IPS-15b (cell line): ENCODE data around the gene NEGR1.

ENCODE experiments used
- H3K27me3 ChIP-seq: one replicate; pipeline ENCODE4 v1.6.1; 2013; ENCODE audit warnings: low read length; ENCODE audit not compliant: control insufficient read depth, insufficient read depth
- H3K36me3 ChIP-seq: one replicate; pipeline ENCODE4 v1.6.1; 2013; ENCODE audit warnings: low read length; ENCODE audit not compliant: control insufficient read depth, insufficient read depth
- H3K4me1 ChIP-seq: one replicate; pipeline ENCODE4 v1.6.1; 2013; ENCODE audit warnings: mild to moderate bottlenecking, low read length; ENCODE audit not compliant: control insufficient read depth, insufficient read depth
- H3K4me3 ChIP-seq: one replicate; pipeline ENCODE4 v1.5.1; 2013; ENCODE audit warnings: low read depth, low read length
- H3K9ac ChIP-seq: one replicate; pipeline ENCODE4 v1.6.1; 2013; ENCODE audit warnings: low read depth, mild to moderate bottlenecking, low read length
- H3K9me3 ChIP-seq: one replicate; pipeline ENCODE4 v1.6.1; 2013; ENCODE audit warnings: mild to moderate bottlenecking, low read length; ENCODE audit not compliant: control insufficient read depth, insufficient read depth

The NEGR1 gene

DNA sequence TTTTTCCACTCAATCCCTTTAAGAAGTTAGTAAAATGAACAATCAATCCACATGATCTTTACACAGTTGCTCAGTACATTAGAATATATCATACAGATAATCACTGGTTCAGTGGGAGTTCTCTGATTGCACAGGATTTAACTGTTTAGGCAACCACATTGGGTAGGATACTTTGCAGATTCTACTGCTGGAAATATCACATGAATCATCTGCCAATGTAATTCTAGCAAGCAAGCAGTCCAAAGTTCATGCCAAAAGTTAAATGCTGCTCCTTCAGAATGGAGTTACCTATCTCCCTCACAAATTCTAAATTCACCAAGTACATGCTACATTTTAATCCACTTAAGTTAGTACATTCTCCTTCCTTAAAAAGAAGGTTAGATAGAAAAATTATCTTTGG is 52.4 kb downstream of the NEGR1 start:
- Histone ChIP-seq H3K36me3 (no peaks in the 10 kb centered on the region), H3K9me3 (no peaks in the 10 kb centered on the region), H3K9ac (no peak overlapping the region), H3K4me1 (no peaks in the 10 kb centered on the region), H3K4me3 (no peak overlapping the region), H3K27me3 (no peaks in the 10 kb centered on the region)

- Histone ChIP-seq H3K9ac (no peak overlapping the region), H3K4me1 (no peaks in the 10 kb centered on the region), H3K36me3 (no peaks in the 10 kb centered on the region), H3K4me3 (no peak overlapping the region), H3K9me3 (no peaks in the 10 kb centered on the region), H3K27me3 (no peaks in the 10 kb centered on the region)
Observed at GRCh38 chr1:72227667-72228066, 54.7 kb downstream of the NEGR1 start.

DNA sequence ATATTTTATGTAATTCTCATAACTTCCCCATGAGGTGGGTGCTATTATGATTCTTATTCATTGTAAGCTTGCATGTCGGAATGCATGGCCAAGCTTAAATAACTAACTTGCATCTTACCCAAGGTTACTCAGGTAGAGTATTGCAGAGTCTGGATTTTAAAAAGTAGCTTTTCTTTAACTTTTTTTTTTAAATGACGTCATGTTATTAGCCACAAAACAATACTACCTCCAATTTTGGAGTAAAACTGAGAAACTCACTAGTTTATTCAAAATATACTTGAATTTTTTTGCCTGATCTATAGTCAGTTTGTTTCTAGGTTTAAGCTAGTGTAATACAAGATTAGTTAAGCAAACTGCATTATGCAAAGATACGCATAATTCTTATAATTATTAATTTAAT is 57.8 kb downstream of the NEGR1 start:
- Histone ChIP-seq H3K4me1 (no peaks in the 10 kb centered on the region), H3K27me3 (no peaks in the 10 kb centered on the region), H3K9ac (no peak overlapping the region), H3K9me3 (no peaks in the 10 kb centered on the region), H3K4me3 (no peak overlapping the region), H3K36me3 (no peaks in the 10 kb centered on the region)

- no peak overlapping the region for H3K9ac ChIP-seq
- H3K9me3 ChIP-seq: no peaks in the 10 kb centered on the region
- no peak overlapping the region for H3K4me3 ChIP-seq
- no peaks in the 10 kb centered on the region for H3K27me3 ChIP-seq
- no peaks in the 10 kb centered on the region for H3K36me3 ChIP-seq
- H3K4me1 ChIP-seq: no peaks in the 10 kb centered on the region
Observed at GRCh38 chr1:72221811-72222210, 60.5 kb downstream of the NEGR1 start.

DNA sequence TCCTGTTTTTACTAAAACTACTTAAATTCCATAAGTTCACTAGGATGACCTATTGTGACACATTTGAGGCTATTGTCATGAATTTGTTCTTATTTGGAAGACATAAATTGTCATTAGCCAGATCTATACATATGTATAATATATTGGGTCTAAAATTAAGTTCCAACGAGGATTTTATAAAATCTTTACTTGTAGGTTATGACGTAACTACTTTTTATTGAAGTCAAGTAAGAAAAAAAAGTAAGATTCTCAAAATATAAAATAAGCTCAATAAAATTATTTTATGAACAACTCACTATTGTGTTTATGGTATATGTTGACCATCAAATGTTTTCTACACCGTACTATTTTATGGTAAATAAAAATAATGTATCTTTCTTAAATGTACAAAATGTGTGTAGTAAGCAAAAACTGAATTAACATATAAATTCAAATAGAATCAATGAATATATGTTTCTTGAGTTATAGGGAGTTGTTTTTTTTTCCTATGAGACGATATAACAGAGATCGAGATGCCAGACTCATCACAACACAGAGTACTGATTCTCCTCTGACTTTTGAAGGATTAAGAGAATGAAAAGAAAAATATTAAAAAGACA is 64.1 kb downstream of the NEGR1 start:
- Histone ChIP-seq H3K27me3 (no peaks in the 10 kb centered on the region), H3K4me3 (no peak overlapping the region), H3K36me3 (no peaks in the 10 kb centered on the region), H3K9ac (no peak overlapping the region), H3K4me1 (no peaks in the 10 kb centered on the region), H3K9me3 (no peaks in the 10 kb centered on the region)

GRCh38 chr1:72207059-72207458 is 75.3 kb downstream of the NEGR1 start:
- Histone ChIP-seq H3K9ac (no peak overlapping the region), H3K36me3 (no peaks in the 10 kb centered on the region), H3K4me3 (no peak overlapping the region), H3K4me1 (no peaks in the 10 kb centered on the region), H3K9me3 (no peaks in the 10 kb centered on the region), H3K27me3 (no peaks in the 10 kb centered on the region)

GRCh38 chr1:72202761-72203160 is 79.6 kb downstream of the NEGR1 start:
- Histone ChIP-seq H3K4me3 (no peak overlapping the region), H3K36me3 (no peaks in the 10 kb centered on the region), H3K27me3 (no peaks in the 10 kb centered on the region), H3K4me1 (no peaks in the 10 kb centered on the region), H3K9me3 (no peaks in the 10 kb centered on the region), H3K9ac (no peak overlapping the region)

DNA sequence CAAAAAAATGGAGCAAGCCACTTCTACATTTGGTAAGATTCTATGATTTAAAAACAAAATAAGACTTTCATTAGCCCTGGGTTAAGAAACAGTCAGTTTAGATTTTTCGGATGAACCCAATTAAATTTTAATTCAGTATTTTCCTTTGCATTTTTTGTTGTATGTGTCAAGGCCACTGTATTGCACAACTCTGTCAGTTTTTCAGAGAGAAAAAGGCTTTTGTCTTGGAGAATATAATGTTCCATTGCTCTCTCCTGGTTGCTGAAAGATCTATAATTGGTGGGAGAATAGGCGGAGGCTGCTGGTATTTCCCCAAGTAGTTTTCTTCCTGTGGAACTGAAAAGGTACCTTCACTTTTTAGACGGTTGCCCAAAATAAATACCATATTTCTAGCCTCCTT is 84.6 kb downstream of the NEGR1 start:
- Histone ChIP-seq H3K4me1 (no peaks in the 10 kb centered on the region), H3K4me3 (no peak overlapping the region), H3K9me3 (no peaks in the 10 kb centered on the region), H3K36me3 (no peaks in the 10 kb centered on the region), H3K27me3 (no peaks in the 10 kb centered on the region), H3K9ac (no peak overlapping the region)

- no peaks in the 10 kb centered on the region for H3K27me3 ChIP-seq
- no peak overlapping the region for H3K4me3 ChIP-seq
- no peak overlapping the region for H3K9ac ChIP-seq
- no peaks in the 10 kb centered on the region for H3K9me3 ChIP-seq
- no peaks in the 10 kb centered on the region for H3K4me1 ChIP-seq
- no peaks in the 10 kb centered on the region for H3K36me3 ChIP-seq
Observed at GRCh38 chr1:72186733-72187307, 95.5 kb downstream of the NEGR1 start.

DNA sequence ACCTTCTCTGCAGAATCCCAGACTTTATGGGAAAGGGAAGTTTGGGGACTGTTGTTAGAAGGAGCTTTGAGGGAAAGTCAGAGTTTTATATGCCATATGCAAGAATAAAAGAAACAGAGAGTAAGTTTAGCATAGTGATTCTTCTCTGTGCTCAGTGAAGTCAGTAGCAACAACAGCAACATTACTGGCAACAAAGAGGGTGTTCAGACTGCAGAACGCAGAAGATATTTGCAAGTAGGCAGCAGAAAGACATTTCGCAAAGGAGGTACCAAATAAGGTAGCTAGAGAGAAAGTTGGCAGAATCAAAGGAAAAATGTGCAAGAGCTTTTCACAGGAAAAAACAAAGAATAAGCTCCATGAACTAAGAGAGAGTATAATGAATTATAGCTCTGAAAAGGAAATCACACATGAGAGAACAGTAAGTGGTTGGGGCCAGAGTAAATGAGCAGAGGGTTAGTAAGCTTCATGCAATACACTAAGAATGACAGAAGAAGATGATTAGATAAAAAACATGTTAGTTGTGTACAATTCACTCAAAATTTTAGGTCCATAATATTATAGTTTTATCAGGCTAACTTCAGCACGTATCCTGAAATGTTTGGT is 98.1 kb downstream of the NEGR1 start:
- H3K27me3 ChIP-seq: no peaks in the 10 kb centered on the region
- H3K4me1 ChIP-seq: no peaks in the 10 kb centered on the region
- H3K9ac ChIP-seq: no peak overlapping the region
- H3K9me3 ChIP-seq: no peaks in the 10 kb centered on the region
- no peak overlapping the region for H3K4me3 ChIP-seq
- H3K36me3 ChIP-seq: no peaks in the 10 kb centered on the region

- Histone ChIP-seq H3K9me3 (no peaks in the 10 kb centered on the region), H3K4me3 (no peak overlapping the region), H3K9ac (no peak overlapping the region), H3K27me3 (no peaks in the 10 kb centered on the region), H3K36me3 (no peaks in the 10 kb centered on the region), H3K4me1 (no peaks in the 10 kb centered on the region)
Observed at GRCh38 chr1:72182859-72183258, 99.5 kb downstream of the NEGR1 start.

- Histone ChIP-seq H3K4me3 (no peak overlapping the region), H3K4me1 (no peaks in the 10 kb centered on the region), H3K36me3 (no peaks in the 10 kb centered on the region), H3K9ac (no peak overlapping the region), H3K9me3 (no peaks in the 10 kb centered on the region), H3K27me3 (no peaks in the 10 kb centered on the region)
Observed at GRCh38 chr1:72178266-72178665, 104.1 kb downstream of the NEGR1 start.
